Measurements from ENCODE around the gene C16orf46.

DNA sequence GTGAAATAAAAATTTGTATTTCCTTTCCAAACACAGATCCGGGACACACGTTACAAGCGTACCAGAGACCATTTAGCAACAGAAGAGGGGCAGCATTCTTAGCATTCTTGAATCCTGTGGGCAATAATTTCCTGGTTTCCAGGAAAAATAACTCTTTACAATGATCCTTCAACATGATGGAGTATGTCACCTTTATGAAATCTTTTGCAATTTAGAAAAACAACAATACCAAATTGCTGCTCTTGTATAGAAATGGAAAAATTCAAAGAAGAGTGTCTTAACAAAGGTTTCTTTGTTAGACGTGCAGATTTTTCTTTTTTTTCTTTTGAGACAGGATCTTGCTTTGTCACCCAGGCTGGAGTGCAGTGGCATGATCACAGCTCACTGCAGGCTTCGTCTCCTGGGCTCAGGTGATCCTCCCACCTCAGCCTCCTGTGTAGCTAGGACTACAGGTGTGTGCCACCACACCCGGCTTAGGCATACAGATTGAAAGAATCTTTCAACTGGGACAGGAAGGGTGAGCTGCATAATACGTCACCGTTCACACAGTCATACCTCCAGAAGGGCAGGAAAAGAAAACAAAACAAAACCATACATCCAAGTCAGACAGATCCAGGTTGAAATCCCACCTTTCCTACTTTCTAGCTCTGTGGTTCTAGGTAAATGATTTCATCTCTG is 29.9 kb upstream of the C16orf46 start:
- TF ChIP-seq, protein P1, sequence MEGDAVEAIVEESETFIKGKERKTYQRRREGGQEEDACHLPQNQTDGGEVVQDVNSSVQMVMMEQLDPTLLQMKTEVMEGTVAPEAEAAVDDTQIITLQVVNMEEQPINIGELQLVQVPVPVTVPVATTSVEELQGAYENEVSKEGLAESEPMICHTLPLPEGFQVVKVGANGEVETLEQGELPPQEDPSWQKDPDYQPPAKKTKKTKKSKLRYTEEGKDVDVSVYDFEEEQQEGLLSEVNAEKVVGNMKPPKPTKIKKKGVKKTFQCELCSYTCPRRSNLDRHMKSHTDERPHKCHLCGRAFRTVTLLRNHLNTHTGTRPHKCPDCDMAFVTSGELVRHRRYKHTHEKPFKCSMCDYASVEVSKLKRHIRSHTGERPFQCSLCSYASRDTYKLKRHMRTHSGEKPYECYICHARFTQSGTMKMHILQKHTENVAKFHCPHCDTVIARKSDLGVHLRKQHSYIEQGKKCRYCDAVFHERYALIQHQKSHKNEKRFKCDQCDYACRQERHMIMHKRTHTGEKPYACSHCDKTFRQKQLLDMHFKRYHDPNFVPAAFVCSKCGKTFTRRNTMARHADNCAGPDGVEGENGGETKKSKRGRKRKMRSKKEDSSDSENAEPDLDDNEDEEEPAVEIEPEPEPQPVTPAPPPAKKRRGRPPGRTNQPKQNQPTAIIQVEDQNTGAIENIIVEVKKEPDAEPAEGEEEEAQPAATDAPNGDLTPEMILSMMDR (IDR thresholded peaks at IDR 0.05), result no peak
- no peak for TF ChIP-seq POLR2A (IDR thresholded peaks at IDR 0.05)
